ENCODE results near the gene MGAT3.

Gene MGAT3

GRCh38 chr22:39496131-39496838 lies 39.5 kb downstream of the MGAT3 start:
- peak overlapping the region in 3 of 11 experiments; percentile 38 to 74 (median 52); a peak in 4 of 22 replicates for H3K27ac ChIP-seq

DNA sequence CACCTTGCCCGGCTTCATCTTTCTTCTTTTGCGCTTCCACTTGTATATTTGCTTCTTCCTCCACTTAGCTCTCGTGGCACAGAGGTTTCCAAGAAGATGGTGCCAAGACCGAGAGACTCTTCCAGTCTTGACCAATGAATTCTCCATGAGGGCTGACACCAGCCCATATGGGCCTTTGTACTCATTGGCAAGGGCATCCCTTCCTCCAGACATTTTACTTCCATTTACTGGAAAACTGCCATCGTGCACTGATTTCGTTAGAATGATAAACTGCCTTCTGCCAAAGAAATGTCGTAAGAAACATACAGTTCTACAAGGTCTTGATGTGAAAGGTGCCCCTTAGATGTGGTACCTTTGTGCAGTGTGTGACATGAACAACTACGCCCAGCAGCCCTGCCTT lies 40.6 kb downstream of the MGAT3 start:
- H3K4me1 ChIP-seq: peaks cover 24 to 65% (median 40%) of the 10 kb centered on the region in 10 experiments
- no peak for TF ChIP-seq Cebpa-rat (IDR thresholded peaks at IDR 0.05)
- H3K27ac ChIP-seq: no peak overlapping the region
- H4K20me1 ChIP-seq: no peaks in the 10 kb centered on the region
- H3K9ac ChIP-seq: no peak overlapping the region
- H3K4me3 ChIP-seq: no peak overlapping the region
- H3K27me3 ChIP-seq: no peaks in the 10 kb centered on the region
- no peaks in the 10 kb centered on the region for H3K9me3 ChIP-seq (replicated peaks in 1 of 11)
- no peaks in the 10 kb centered on the region for H3K36me3 ChIP-seq
- H3K4me2 ChIP-seq: no peak overlapping the region; a peak in 1 of 22 replicates

More at GRCh38 chr22:39496131-39496838, 39.5 kb downstream of the MGAT3 start:
- Histone ChIP-seq H3K4me2 (peak overlapping the region in 5 of 11 experiments; percentile 22 to 87 (median 42); a peak in 7 of 22 replicates), H3K27me3 (no peaks in the 10 kb centered on the region), H3K4me1 (peaks cover 20 to 61% (median 39%) of the 10 kb centered on the region in 10 experiments), H3K9me3 (replicated peaks in 1 of 11) (no peaks in the 10 kb centered on the region), H3K36me3 (no peaks in the 10 kb centered on the region), H4K20me1 (no peaks in the 10 kb centered on the region), H3K9ac (peak overlapping the region in 1 of 11 experiments; percentile 12; a peak in 1 of 22 replicates), H3K4me3 (no peak overlapping the region)
- no peak for TF ChIP-seq Cebpa-rat (IDR thresholded peaks at IDR 0.05)

DNA sequence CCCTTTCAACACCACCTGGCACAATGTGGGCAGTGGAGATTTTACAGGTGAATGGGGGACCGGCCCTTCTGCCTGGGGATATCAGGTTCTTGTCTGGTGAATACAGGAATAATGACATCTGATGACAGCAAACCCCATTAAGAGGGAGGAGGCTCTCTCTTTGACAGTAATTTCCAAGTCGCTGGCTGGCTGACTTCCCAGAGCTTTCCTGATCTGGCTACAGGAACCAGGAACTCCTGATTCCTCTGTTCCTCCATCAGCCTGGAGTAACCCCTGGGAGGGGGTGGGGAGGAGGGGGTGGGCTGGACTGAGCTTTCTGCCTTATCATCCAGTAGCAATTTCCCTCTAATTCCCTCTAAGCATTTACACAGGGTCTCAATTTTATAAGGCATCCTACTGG lies 41.6 kb downstream of the MGAT3 start:
- H4K20me1 ChIP-seq: peaks cover 0 to 4% (median under 1%) of the 10 kb centered on the region in 11 experiments; a peak in 6 of 22 replicates
- H3K4me2 ChIP-seq: no peak overlapping the region
- H3K4me1 ChIP-seq: peaks cover 31 to 59% (median 43%) of the 10 kb centered on the region in 10 experiments
- TF ChIP-seq Cebpa-rat (IDR thresholded peaks at IDR 0.05): no peak
- H3K36me3 ChIP-seq: 0 out of 22 replicates have a peak, but pooled peaks cover 0 to under 1% (median 0%) of the 10 kb centered on the region in 11 experiments
- H3K27me3 ChIP-seq: no peaks in the 10 kb centered on the region
- H3K27ac ChIP-seq: no peak overlapping the region
- no peaks in the 10 kb centered on the region for H3K9me3 ChIP-seq (replicated peaks in 1 of 11)
- H3K4me3 ChIP-seq: no peak overlapping the region
- no peak overlapping the region for H3K9ac ChIP-seq

GRCh38 chr22:39498802-39499201 lies 42.0 kb downstream of the MGAT3 start:
- H3K27me3 ChIP-seq: no peaks in the 10 kb centered on the region
- no peaks in the 10 kb centered on the region for H3K9me3 ChIP-seq (replicated peaks in 1 of 11)
- no peak overlapping the region for H3K9ac ChIP-seq
- H3K4me3 ChIP-seq: no peak overlapping the region
- no peak for TF ChIP-seq Cebpa-rat (IDR thresholded peaks at IDR 0.05)
- H3K4me1 ChIP-seq: peaks cover 35 to 59% (median 48%) of the 10 kb centered on the region in 10 experiments
- H3K27ac ChIP-seq: no peak overlapping the region
- no peak overlapping the region for H3K4me2 ChIP-seq
- H3K36me3 ChIP-seq: peaks cover 0 to 5% (median 2%) of the 10 kb centered on the region in 11 experiments; a peak in 18 of 22 replicates
- H4K20me1 ChIP-seq: peaks cover 0 to 8% (median 5%) of the 10 kb centered on the region in 11 experiments; a peak in 12 of 22 replicates

GRCh38 chr22:39500101-39500500 lies 43.3 kb downstream of the MGAT3 start:
- Histone ChIP-seq H4K20me1 (peaks cover 0 to 21% (median 17%) of the 10 kb centered on the region in 11 experiments; a peak in 16 of 22 replicates), H3K27ac (no peak overlapping the region), H3K36me3 (peaks cover 13 to 18% (median 15%) of the 10 kb centered on the region in 11 experiments), H3K9me3 (replicated peaks in 1 of 11) (no peaks in the 10 kb centered on the region), H3K4me3 (no peak overlapping the region), H3K4me1 (peaks cover 31 to 59% (median 45%) of the 10 kb centered on the region in 10 experiments), H3K4me2 (no peak overlapping the region), H3K9ac (no peak overlapping the region), H3K27me3 (no peaks in the 10 kb centered on the region)
- TF ChIP-seq Cebpa-rat (IDR thresholded peaks at IDR 0.05): no peak

DNA sequence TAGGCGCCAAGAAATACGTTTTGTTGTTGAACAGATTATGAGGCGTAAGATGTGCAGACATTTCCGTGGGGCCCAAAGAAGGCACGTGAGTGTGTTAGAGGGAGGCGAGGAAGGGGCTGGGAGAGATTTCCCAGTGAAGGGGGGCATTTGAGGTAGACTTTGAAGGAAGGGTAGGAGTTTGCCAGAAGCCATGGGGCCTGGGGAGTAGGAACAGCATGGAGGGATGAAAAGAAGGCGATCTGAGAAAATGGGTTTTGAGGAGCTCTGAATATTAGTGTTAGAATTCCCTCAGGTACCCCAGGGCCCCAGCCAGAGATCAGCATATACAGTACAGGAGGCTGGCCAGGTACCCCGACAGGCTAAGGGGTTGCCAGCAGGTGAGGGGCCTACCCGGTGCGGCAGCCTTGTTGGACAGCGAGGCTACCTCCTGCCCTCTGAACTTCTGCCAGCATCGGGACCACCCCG lies 44.9 kb downstream of the MGAT3 start:
- TF ChIP-seq Cebpa-rat (IDR thresholded peaks at IDR 0.05): no peak
- peak overlapping the region; percentile 79 to 99 (median 92) for H3K4me2 ChIP-seq
- peak overlapping the region in 9 of 11 experiments; percentile 20 to 94 (median 91); a peak in 13 of 22 replicates for H3K9ac ChIP-seq
- H3K36me3 ChIP-seq: peaks cover 29 to 34% (median 31%) of the 10 kb centered on the region in 11 experiments
- peak overlapping the region; percentile 44 to 89 (median 83); a peak in 21 of 22 replicates for H3K27ac ChIP-seq
- peaks cover 29 to 56% (median 38%) of the 10 kb centered on the region in 10 experiments for H3K4me1 ChIP-seq
- peak overlapping the region; percentile 78 to 94 (median 86); a peak in 17 of 20 replicates for H3K4me3 ChIP-seq
- H4K20me1 ChIP-seq: peaks cover 9 to 37% (median 33%) of the 10 kb centered on the region in 11 experiments; a peak in 18 of 22 replicates
- no peaks in the 10 kb centered on the region for H3K9me3 ChIP-seq (replicated peaks in 1 of 11)
- H3K27me3 ChIP-seq: no peaks in the 10 kb centered on the region

- H3K27ac ChIP-seq: peak within 1 kb of the TSS; percentile 63 to 89 (median 85)
- H3K36me3 ChIP-seq: peaks cover 34 to 39% (median 37%) of the 10 kb centered on the region in 11 experiments
- H4K20me1 ChIP-seq: peaks cover 12 to 43% (median 38%) of the 10 kb centered on the region in 11 experiments; a peak in 18 of 22 replicates
- H3K27me3 ChIP-seq: no peaks in the 10 kb centered on the region
- H3K4me3 ChIP-seq: peak within 1 kb of the TSS; percentile 78 to 94 (median 86)
- no peaks in the 10 kb centered on the region for H3K9me3 ChIP-seq (replicated peaks in 1 of 11)
- peaks cover 29 to 50% (median 36%) of the 10 kb centered on the region in 10 experiments for H3K4me1 ChIP-seq
- peak within 1 kb of the TSS; percentile 82 to 94 (median 91) for H3K9ac ChIP-seq
- TF ChIP-seq Cebpa-rat (IDR thresholded peaks at IDR 0.05): no peak
- peak within 1 kb of the TSS; percentile 87 to 99 (median 93) for H3K4me2 ChIP-seq
Observed at GRCh38 chr22:39502109-39502788, 45.4 kb downstream of the MGAT3 start, which contains the start of gene MIEF1. Gene MIEF1, plus strand, starts transcription at chr22:39502290. Its CDS starts 9,005 bp downstream, at chr22:39511295.

- Histone ChIP-seq H3K36me3 (peaks cover 40 to 46% (median 43%) of the 10 kb centered on the region in 11 experiments), H3K27me3 (no peaks in the 10 kb centered on the region)
Observed at GRCh38 chr22:39502789-39503409, 46.1 kb downstream of the MGAT3 start.

More at GRCh38 chr22:39502789-39503409, 46.1 kb downstream of the MGAT3 start:
- peaks cover 15 to 49% (median 45%) of the 10 kb centered on the region in 11 experiments; a peak in 20 of 22 replicates for H4K20me1 ChIP-seq
- peaks cover 29 to 50% (median 36%) of the 10 kb centered on the region in 10 experiments for H3K4me1 ChIP-seq
- H3K4me3 ChIP-seq: peak overlapping the region; percentile 78 to 94 (median 86)
- peak overlapping the region; percentile 63 to 89 (median 85) for H3K27ac ChIP-seq
- H3K4me2 ChIP-seq: peak overlapping the region; percentile 87 to 99 (median 93)
- no peaks in the 10 kb centered on the region for H3K9me3 ChIP-seq (replicated peaks in 1 of 11)
- TF ChIP-seq Cebpa-rat (IDR thresholded peaks at IDR 0.05): no peak
- peak overlapping the region; percentile 82 to 94 (median 91) for H3K9ac ChIP-seq
